DMS114 treated with DMSO at 0.1 percent for 48 hours (cell line): ENCODE results near the gene IFNGR2.
"Not testable (repeated sequence)": the region's sequence is repeated elsewhere in the genome, so short reads cannot be mapped to it uniquely, and the experiment has no call there.

Source experiments
- DNase-seq: peaks from one replicate; lab custom pipeline; 2025; ENCODE audit not compliant: unreplicated experiment; lab: John Stamatoyannopoulos, UW

IFNGR2 gene

GRCh38 chr21:33403128-33403785 is at the start of gene IFNGR2:
IFNGR2 (plus strand) TSS chr21:33403413; CDS start chr21:33403544, 131 bp downstream.
- DNase-seq, result no peak

- DNase-seq, result no peak
Measured at GRCh38 chr21:33355355-33355754, 47.9 kb upstream of the IFNGR2 start.

GRCh38 chr21:33355996-33356395 is 47.2 kb upstream of the IFNGR2 start:
- DNase-seq, result no peak

DNA sequence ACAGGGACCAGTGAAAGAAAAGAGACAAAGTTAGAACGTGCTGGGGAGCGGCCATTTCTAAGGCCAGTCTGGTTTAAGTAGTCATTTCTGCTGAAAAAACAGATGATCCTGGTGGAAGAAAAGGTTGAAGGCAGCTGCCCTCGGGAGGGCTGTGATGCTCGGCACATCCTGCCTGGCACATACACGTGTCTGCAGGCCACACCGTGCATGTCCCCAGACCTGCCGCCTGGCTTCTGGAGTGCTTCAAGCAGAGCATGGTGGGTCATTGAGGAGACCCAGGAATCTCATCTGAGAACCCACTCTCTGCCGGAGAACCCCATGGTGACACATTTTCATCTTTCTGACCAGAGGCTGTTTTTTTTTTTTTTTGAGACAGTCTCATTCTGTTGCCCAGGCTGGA is 46.0 kb upstream of the IFNGR2 start:
- no peak for DNase-seq

DNA sequence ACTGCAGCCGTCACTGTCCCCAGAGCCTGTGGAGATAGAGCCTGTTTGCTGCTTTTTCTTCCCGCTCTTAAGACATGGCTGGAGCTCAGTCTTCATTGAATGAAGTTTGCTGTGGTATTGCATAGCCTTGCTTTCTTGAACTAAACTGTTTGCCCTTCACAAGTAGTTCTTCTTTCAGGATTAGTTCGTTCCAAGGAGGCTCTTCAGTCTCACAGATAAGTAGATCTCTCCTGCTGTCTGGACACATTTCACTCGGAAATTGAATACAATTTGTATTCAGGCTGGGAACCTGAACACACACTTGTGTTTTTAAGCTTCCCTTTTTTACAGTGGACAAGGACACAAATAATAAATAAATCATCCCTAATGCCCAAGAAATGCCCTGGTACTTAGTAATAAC is 43.8 kb upstream of the IFNGR2 start:
- no peak for DNase-seq

DNA sequence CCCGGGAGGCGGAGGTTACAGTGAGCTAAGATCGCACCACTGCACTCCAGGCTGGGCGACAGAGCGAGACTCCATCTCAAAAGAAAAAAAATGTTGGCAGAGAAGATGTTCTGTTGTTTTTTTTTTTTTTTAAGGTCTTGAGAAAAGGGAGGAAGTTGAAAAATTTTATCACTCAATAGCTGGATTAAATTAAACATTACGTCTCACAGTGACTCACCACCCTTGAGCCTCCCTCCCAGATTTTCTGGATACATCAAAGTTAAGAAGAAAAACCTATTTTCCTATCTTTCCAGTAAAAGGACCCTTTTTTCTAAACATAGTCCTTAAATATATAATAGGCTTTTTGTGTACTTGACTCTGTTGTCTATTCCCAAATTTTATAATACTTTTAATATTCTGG is 42.9 kb upstream of the IFNGR2 start:
- DNase-seq, result no peak

DNA sequence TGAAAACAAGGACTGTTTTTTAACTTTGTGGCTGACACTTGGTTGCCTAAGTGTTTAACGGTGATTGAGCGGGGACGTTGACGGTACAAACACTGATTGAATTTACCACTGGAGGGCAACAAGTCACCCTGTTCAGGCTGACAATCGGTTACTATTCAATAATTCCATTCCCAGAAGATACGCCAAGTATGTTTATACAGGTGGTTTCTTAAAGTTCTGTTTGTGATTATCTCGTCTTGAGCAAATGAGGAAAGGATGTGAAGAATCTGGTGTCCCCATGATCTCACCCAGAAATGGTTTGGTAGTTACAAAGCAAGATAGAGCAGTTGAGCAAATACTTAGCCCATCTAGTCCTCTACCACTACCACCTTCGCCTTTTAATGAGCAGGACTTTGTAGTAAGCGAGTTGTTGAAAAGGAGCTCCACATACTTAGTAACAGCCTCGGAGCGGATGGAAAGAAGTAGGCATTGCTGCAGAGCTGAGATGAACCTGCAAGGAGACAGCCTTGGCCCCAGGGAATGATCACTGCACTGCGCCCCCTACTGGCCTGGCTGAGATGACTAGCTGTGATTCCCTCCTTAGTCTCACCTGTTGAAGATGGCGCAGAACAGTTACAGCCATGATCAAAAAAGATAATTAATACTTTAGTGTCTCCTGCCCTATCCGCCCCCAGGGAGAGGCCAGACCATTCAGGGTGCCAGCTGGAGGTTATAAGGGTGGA is 42.2 kb upstream of the IFNGR2 start:
- peak; percentile 5 for DNase-seq

- no peak for DNase-seq
Measured at GRCh38 chr21:33362044-33362555, 41.1 kb upstream of the IFNGR2 start.

GRCh38 chr21:33363911-33364609 is 39.2 kb upstream of the IFNGR2 start:
- DNase-seq, result not testable (repeated sequence)

- DNase-seq, result no peak
Measured at GRCh38 chr21:33364830-33365229, 38.4 kb upstream of the IFNGR2 start.

DNA sequence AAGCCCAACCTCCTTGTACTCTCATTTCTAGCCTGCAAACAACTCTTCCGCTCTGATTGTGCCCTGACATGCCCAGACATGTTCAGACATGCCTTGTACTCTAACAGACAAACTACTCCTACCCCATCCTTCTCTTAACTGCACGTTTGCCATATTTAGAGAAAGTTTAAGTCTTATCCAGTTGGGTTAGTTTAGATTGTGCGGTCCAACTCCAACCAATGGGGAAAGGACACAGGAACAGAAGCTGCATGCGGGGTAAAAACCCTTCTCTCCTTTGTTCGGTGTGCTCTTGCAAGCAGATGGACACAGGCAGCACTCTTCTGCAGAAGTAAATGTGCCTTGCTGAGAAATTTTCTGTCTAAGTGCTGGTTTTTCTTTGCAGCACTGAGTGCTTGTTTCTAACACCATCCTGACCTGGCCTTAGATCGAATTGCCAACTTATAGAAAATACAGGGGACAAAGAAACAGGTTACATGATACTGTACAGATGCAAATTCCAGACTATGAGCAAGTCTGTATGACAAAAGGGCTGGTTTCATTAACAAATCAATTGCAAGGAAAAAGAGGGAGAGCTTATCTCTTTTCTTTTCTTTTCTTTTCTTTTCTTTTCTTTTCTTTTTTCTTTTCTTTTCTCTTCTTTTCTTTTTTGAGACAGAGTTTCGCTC is 35.8 kb upstream of the IFNGR2 start:
- no peak for DNase-seq

DNA sequence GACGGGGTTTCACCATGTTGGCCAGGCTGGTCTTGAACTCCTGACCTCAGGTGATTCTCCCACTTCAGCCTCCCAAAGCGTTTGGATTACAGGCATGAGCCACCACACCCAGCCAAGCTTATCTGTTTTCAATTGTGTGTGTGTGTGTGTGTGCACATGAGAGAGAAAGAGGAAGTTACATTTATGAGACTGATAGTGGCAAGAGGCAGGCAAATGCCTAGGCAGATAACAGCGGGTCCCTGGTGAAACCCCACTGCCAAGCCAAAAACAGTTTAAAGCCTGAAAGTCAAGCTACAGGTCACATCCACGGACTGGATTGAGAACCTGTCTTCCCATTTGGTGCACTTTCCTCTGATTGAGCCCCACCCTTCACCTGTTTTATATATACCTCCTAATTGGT is 35.1 kb upstream of the IFNGR2 start:
- DNase-seq, result no peak

GRCh38 chr21:33368576-33368975 is 34.6 kb upstream of the IFNGR2 start:
- no peak for DNase-seq

DNA sequence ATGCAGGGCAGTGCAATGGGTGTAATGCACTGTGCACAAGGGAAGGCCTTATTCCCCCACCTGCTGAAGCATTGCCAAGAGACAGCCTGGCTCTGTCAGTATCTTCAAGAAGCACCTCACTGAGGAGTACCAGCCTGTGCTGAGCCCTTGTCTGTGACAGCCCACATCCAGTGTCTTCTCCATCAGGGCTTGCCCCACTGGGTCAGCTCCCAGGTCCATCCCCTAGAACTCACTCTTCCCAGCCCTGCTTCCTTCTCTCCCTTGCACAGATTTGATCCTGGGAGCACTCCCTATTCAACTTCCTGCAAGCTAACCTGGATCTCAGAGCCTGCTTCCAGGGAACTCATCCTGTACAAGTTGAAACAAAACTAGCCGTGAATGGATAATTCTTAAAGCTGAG is 33.6 kb upstream of the IFNGR2 start:
- no peak for DNase-seq

- DNase-seq, result no peak
Measured at GRCh38 chr21:33370305-33370704, 32.9 kb upstream of the IFNGR2 start.

DNA sequence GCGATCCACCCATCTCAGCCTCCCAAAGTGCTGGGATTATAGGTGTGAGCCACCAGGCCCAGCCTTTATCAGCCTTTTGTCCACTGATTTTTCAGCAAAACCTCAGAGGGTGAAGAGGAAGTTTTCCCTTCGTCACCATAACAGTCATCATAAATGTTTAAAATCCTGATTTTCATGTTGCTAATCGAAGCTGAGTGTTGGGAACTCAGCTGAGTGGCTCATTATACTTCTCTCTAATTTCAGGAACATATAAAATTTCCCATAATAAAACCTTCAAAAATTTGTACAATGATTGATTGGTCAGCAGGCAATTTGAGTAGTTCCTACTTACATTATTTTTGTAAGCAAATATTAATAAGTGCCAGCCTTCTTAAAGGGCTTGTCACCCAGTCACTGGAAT is 31.8 kb upstream of the IFNGR2 start:
- no peak for DNase-seq

- no peak for DNase-seq
Measured at GRCh38 chr21:33372582-33372981, 30.6 kb upstream of the IFNGR2 start.

GRCh38 chr21:33373451-33373850 is 29.8 kb upstream of the IFNGR2 start:
- no peak for DNase-seq

- no peak for DNase-seq
Measured at GRCh38 chr21:33374080-33374449, 29.1 kb upstream of the IFNGR2 start.

- DNase-seq, result no peak
Measured at GRCh38 chr21:33374450-33375096, 28.6 kb upstream of the IFNGR2 start.

DNA sequence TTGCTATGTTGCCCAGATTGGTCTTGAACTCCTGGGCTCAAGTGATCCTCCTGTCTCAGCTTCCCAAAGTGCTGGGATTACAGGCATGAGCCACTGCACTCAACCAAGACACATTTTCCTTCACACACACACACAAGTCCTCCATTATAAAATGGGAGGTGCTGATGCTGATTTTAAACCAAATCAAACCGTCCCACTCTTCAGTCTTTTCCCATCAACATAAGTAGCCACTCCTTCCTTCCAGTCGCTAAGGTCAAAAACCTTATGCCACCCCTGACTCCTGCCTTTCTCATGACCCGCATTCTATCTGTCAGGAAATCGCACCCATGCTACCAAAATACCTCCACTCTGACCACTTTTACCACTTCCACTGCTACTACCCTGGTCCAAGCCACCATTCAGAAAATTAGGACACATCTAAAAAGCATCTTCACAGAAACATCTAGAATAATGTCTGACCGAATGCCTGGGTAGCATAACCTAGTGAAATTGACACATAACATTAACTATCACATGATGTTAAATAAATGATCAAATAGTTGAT is 28.0 kb upstream of the IFNGR2 start:
- DNase-seq, result no peak
